Measurements from ENCODE around the gene IL1RAPL2.

DNA sequence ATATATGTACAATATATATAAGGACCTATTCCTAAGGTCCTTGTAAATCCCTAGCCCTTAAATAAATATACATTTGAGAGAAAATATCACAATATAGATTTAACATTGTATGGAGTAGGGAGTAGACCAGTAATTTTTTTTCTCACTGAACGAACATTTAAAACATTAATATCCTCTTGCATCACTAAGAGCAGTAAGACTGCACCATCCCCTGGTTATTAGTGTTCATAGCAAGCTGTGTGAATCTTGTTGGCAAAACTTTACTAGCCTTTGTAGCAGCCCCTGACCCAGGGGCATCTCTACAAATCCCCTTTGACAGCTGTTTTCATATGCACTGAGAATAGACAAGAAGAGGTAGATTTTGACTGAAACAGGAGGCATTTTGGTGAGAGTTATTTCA, 146.5 kb downstream of the IL1RAPL2 start:
- no peak for TF ChIP-seq EZH2 (IDR thresholded peaks at IDR 0.05)
- no peak for TF ChIP-seq POLR2AphosphoS5 (IDR thresholded peaks at IDR 0.05; ENCODE audit: borderline replicate concordance, low read depth, low read length)
- TF ChIP-seq FOXP2 (optimal IDR thresholded peaks at IDR 0.05; ENCODE audit: control extremely low read depth, extremely low read length, insufficient read depth) = no peak
